22Rv1 (cell line): ENCODE measurements around the gene CD59.

Experiments used
- H3K27ac ChIP-seq: fragments of 450-650 bp; 2 replicates; pipeline ENCODE4 v1.5.1; 2017
- CTCF ChIP-seq: fragments of 450-650 bp; IDR thresholded peaks from 2 replicates; pipeline ENCODE4 v1.5.1; 2017; ENCODE audit warnings: mild to moderate bottlenecking
- ZFX ChIP-seq: fragments of 450-650 bp; IDR thresholded peaks from 2 replicates; pipeline ENCODE4 v1.6.1; 2017; ENCODE audit warnings: antibody characterized with exemption, borderline replicate concordance

CD59 gene

GRCh38 chr11:33674035-33674814 is 62.0 kb downstream of the CD59 start:
- no peak for TF ChIP-seq ZFX
- TF ChIP-seq CTCF: no peak
- no peak overlapping the region for H3K27ac ChIP-seq

DNA sequence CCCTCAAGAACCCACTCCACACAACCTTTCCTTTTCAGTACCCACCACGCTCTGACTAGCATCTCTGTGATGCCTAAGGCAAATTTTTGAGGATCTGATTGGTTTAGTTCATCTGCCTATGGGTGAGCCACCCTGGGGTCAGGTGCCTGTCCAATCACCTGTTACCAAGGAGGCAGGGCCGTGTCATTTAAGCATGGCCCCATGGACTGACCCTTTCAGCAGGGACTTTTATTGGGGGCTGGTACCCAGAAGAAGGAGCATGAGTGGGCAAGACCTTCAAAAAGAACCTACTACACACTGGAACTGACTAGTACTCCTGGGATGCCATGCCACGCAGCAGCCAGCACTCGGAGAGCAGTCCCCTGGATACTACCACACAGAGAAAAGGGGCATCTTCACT is 64.0 kb downstream of the CD59 start:
- no peak overlapping the region for H3K27ac ChIP-seq

GRCh38 chr11:33670250-33671011 is 65.8 kb downstream of the CD59 start:
- no peak overlapping the region for H3K27ac ChIP-seq
- TF ChIP-seq ZFX (no peak), CTCF (no peak)

More for the DNA sequence above, 64.0 kb downstream of the CD59 start:
- TF ChIP-seq ZFX: no peak

DNA sequence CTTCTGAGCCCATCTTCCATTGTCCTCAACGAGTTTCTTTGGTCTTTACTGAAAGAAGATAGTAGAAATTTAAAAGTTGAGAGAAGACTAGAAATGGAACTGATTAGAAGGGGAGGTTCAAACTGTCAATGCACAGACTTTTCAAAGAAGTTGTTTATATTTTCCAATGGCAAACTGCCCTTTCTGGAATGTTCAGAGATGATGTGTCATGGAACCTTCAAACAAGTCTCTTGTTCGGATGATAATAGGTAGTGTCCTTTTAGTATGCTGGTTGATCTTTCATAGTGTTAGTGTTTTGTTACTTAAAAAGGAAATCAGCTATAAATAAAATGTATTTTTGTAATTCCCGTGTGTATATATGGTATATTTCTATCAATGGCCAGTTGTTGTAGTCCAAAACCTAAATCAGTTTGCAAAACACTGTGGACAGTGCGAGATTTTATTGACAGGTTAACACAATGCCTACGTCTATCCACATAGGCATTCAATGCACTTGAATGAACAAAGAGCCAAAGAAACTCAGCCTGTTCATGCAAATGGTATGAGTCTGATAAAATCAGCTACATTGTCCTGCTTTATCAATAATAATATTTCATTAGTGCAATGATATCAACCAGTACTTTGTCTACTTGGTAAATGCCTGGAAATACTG is 66.5 kb downstream of the CD59 start:
- TF ChIP-seq ZFX: no peak
- TF ChIP-seq CTCF: no peak
- H3K27ac ChIP-seq: no peak overlapping the region

DNA sequence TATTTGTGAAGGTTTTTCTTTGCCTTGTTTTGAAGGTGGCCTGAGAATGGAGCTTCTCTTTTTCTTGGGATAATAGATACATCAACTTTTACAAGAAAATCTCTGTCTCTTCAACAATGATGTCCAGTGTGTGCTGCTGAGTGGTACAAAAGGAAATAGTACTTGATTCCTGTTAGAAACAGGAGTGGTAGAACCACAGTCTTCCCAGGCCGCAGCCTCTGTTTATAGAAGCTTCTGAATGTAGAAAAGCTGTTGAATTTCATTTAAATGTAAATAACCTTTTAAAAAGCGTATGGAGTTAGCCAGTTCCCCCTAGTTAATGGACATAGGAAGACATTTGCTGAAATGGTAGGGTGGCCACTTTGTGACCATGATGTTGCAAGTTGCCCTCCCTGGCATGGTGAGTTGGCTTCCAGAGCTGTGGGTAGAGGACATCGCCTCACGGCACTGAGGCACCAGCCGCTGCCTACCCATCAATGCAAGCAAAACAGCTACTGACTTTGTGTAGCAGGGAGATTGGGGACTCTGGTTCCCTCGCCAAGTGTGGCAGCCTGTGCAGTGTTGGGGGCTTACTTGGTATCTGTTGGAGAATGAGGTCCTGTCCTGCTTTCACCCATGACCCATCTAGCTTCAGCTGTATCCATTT is 67.1 kb downstream of the CD59 start:
- TF ChIP-seq CTCF (no peak), ZFX (no peak)
- no peak overlapping the region for H3K27ac ChIP-seq

GRCh38 chr11:33668468-33668825 is 67.8 kb downstream of the CD59 start:
- no peak for TF ChIP-seq ZFX
- no peak for TF ChIP-seq CTCF
- H3K27ac ChIP-seq: no peak overlapping the region

- TF ChIP-seq ZFX: no peak
- H3K27ac ChIP-seq: no peak overlapping the region
Measured at GRCh38 chr11:33667819-33668467, 68.3 kb downstream of the CD59 start.
